ENCODE results near the gene HINFP.
"Not testable (repeated sequence)": the region's sequence is repeated elsewhere in the genome, so short reads cannot be mapped to it uniquely, and the experiment has no call there.

The HINFP gene

DNA sequence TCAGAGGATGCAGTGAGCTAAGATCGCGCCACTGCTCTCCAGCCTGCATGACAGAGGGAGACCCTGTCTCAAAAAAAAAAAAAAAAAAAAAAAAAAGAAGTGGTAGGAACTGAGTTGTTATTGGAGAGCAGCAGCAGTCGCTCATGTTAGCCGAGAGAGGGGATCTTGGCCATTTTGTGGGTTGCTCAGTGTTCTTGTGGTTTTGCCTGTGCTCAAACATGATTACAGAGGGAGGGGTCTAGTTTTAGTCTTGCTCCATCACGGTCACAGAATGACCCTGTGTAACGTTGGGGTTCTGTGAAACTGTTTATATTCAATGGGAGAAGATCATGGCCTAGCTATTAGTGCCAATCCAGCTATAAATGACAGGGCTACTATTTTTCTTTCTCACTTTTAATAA is 21.7 kb upstream of the HINFP start:
- H3K4me3 ChIP-seq (ENCODE audit: low read depth, low read length), result no peak overlapping the region

DNA sequence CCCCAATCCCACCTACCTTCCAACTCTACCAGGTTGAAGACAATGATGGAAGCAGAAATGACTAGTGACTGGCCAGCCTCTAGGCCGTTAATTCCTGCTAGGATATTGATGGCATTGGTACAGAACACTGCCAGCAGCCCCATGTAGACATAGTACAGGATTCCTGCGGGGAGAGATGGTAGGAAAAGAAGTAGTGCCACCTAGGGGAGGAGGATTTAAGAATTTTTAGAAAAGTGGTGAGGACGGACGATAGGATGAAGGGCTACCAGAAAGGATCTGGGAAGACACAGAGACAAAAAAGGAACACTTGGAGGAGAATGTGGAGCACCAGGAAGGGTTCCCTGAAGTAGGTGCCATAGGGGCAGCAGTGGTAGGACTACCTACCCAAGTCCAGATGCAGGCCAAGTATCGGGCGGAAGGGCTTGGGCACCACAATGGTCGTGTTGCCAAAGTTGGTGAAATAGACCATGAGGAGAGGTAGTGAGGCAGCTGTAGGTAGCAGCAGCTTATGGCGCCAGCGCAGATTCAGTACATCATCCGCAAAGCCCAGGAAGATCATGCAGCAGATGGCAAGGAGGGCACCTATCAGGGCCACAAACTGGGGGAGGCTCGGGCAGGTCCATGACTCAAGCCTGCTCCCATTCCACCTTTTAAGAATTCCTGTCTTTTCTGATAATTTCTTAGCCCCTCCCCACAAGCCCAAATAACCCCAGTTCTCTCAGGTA is 21.0 kb upstream of the HINFP start:
- H3K4me3 ChIP-seq (ENCODE audit: low read depth, low read length), result peak overlapping the region; percentile 94

DNA sequence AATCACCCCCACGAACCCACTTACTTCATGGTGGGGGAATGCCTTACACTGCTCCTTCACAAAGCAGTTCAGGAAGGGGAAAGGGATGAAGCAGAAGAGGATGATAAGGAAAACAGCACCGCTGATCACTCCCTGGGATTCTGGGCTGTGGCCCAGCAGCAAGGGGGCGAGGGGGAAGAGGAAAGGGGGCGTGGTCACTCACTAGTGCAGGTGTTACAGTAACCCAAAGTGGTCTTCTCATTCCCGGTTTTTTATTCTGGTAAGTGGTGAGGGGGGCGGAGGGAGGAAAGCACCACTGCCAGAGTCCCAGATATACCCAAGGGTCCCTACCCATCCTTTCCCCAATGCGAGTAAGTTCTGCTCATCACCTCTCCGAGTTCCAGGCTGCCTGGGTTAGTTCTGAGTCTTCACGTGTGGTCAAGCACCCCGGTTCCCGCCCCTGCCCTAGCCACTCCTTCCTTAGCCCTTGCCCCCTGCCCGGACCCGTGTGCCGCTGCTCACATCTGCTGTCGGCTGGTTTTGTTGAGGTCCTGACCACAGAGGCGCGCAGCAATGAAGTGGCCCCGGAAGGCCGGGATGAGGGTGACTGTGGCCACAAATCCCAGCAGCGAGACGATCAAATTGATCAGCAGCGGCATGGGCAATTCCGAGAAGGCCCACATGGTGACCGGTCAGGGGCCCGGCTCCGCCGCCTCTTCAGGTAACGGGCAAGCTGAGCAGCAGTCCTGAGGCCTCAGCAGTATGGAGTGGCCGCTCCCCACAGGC is 20.2 kb upstream of the HINFP start:
- H3K4me3 ChIP-seq (ENCODE audit: low read depth, low read length), result peak overlapping the region; percentile 94

DNA sequence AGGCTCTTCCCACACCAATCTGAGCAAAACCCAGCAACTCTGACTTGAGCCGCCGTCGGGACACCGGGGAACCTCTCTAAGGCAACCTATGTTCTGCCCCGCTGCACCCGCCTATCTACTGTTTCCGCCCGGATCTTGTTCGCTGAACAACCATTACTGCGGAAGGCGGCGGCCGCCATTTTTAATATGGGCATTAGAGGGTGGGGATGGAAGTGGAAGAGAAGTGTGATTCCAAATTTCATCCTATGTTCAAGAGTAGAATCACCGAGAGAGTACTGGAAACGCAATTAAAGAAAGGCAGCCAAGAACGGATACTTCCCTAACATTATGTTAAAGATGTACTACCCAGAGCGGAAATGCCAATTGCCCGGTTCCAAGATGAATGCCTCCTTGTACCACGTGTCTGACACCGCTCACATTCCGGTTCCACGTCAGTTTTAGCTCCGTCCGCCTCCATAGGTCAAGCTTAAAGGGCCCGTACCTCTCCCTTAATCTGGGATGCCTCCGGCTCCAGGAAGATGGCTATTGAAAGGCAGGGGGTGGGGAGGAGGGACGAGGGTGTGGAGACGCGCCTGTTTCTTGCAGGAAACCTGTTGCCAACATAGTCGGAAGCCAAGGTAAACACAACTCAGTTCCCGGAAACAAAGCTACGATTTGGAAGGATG is 19.5 kb upstream of the HINFP start, which contains the start of gene DPAGT1:
TSS of gene DPAGT1 (minus strand) at position 95 of the 665 bp plus-strand sequence. CDS start 198 bp downstream, outside the sequence.
- H3K4me3 ChIP-seq (ENCODE audit: low read depth, low read length), result peak within 1 kb of the TSS; percentile 94

DNA sequence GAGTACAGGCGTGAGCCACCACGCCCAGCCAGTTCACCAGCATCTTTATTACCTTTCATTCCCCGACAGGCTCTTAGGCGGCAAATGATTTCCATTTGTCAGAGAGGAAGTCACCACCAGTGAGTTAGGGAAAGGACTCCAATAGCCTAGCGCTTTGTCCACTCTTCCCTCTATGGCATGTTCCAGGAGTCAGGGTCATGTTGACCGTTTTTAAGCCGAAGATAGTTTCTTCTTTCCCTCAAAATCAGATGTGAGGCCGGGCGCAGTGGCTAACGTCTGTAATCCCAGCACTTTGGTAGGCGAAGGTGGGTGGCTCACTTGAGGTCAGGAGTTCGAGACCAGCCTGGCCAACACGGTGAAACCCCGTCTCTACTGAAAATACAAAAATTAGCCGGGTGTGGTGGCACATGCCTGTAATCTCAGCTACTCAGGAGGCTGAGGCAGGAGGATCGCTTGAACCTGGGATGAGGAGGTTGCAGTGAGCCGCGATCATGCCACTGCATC is 18.2 kb upstream of the HINFP start:
- H3K4me3 ChIP-seq (ENCODE audit: low read depth, low read length), result not testable (repeated sequence)

DNA sequence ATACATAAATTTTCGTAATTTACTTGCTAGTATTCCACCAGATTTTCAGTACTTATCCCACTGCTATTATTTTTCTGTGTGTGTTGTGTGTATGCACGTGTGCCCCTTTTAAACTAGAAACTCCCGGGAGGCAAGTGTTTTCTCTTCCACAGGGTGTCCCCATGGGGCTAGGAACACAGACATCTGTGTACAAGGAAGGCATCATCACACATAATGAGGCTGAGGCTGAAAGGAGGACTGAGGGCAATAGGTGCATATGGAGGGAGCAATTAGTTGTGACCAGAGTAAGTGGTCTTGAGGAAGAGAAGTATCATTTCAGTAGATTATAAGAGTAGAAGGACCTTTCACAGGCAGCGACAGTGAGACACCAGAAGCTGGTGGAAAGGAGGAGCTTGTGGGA is 17.6 kb upstream of the HINFP start:
- H3K4me3 ChIP-seq (ENCODE audit: low read depth, low read length), result no peak overlapping the region

DNA sequence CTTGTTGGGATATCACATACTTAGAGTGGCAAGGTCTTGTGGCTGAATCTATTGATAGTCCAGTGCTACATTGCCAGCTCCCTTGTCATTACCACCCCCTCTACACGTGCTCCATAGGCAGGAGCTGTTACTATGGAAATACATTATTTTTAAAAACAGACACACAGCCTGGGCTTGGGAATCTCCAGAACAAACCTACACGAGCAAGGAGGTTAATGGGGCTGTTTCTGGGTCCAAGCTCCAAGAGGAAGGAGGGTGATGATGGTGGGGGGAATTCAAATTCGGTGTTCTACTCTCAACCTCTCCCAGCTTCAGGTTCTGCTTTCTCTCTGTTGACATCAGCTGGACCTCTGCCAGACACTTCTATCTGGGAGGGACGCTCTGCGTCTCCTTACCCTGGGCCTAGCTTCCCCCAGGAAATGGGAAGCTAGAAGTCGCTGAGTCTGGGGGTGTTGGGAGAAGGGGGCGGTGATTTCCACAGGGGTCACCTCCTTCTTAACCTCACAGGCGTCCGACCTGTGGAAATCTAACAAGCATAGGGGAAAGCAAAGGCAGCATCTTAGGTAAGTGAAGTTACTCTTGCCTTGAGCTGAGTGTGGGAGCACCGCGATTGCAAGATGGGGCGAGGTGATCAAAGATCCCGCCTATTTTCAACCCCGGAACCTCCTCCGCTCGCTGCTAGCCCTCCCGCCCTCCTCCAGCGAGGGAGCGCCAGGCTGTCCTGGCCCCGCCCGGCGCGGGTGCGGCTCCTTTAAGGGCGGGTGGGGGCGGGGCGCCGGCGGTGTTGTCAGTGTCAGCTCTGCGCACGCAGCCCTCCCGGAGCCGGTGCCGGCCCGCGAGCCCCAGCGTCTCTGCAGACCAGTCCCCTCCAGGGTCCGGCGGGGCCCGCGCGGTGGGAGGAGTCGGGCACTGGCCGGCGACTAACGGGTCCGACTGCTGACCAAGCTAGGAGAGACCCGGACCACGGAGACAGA is 14.5 kb upstream of the HINFP start, which contains the start of gene C2CD2L:
TSS of gene C2CD2L (plus strand) at position 781 of the 974 bp plus-strand sequence. CDS start 398 bp downstream, outside the sequence.
- H3K4me3 ChIP-seq (ENCODE audit: low read depth, low read length), result peak within 1 kb of the TSS; percentile 67

DNA sequence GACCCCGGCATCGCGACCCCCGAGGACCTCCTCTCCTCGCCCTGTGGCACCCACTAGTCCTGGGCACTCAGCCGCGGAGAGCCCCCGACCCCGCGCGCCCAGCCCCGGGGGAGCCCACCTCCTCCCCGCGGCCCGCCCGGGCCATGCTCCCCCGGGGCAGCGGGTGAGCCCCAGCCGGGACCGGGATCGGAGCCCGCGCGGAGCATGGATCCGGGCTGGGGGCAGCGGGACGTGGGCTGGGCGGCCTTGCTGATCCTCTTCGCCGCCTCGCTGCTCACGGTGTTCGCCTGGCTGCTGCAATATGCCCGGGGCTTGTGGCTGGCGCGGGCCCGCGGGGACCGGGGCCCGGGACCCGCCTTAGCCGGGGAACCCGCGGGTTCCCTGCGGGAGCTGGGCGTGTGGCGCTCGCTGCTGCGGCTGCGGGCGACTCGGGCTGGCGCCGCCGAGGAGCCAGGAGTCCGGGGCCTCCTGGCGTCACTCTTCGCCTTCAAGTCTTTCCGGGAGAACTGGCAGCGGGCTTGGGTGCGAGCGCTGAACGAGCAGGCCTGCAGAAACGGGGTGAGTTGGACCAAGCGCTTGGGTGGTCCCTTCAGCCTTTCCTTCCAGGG is 13.7 kb upstream of the HINFP start:
- H3K4me3 ChIP-seq (ENCODE audit: low read depth, low read length), result peak overlapping the region; percentile 67

DNA sequence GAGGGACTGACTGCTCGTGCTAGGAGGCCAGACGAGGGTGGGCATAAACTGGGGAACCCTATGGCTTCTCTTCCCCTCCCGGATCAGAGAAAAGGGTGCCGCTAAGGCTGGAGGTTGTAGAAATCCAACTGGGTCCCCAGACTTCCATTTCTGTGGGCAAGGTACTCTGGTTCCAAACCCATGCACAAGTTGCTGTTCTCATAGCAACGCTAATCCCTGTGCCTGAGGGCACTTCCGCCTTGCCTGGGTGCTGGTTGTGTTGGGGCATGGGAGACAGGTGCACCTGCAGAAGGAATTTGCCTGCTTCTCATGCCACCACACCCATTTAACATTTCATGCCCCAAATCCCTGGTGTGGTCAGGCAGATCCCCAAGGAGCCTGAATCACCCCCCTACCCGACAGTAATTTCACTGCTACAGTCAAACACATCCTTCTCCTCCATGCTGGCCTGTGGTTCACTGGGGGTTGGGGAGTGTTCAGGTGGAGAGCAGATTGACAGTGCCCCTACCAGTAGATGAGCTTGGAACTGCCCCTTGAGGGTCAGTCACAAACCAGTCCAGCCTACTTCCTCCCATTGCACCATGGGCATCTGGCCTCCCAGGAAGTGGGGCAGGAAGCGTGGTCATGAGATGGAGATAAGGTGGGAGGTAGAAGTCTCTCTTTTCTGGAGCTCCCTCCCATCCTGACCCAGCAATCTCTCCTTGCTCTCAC is 13.1 kb upstream of the HINFP start:
- peak overlapping the region; percentile 67 for H3K4me3 ChIP-seq (ENCODE audit: low read depth, low read length)

DNA sequence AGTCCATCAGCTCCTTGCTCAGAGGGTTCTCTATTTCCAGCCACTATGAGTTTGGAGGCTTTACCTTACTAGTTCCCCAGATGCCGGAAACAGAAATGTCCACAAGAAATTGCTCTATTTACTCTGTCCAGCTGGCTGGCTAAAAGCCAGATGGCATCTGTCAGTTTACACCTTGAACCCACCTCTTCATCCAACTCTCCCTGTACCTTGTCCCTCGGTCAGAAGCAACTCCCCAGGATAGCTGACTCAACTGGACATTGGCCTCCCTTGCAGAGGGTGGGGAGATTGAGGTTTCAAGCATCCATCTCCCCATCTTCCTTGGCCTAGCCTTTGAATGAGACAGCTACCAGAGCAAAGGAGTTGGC is 12.5 kb upstream of the HINFP start:
- no peak overlapping the region for H3K4me3 ChIP-seq (ENCODE audit: low read depth, low read length)

DNA sequence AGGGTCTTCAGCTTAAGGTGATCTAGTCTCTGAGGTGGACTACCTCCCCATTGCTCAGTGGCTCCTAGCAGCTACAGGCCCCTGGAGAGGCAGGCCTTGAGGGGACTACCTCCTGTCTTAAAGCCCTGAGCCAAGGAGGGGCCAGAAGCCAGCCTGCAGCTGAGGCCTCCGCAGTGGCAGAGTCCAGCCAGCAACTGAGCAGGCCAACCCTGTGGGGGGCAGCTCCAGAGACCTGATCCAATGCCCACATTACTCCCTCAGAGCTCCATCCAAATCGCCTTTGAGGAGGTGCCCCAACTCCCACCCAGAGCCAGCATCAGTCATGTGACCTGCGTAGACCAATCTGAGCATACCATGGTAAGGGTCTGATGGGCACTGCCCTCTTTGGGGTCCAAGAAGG is 11.5 kb upstream of the HINFP start:
- no peak overlapping the region for H3K4me3 ChIP-seq (ENCODE audit: low read depth, low read length)

DNA sequence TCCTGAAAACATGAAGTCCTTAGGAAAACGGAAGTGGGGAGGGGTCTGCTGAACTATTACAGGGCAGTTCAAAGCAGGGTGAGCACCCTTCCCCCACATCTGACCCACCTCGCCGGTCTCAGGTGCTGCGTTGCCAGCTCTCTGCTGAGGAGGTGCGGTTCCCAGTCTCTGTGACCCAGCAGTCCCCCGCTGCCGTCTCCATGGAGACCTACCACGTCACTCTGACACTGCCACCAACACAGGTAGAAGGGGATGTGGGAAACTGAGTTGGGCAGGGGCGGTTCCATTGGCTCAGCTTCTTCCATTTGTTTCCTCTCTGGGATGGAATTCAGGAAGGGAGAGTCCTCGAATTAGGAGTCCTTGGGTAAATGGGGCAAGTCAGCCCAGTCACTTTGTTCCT is 10.9 kb upstream of the HINFP start:
- H3K4me3 ChIP-seq (ENCODE audit: low read depth, low read length), result no peak overlapping the region

DNA sequence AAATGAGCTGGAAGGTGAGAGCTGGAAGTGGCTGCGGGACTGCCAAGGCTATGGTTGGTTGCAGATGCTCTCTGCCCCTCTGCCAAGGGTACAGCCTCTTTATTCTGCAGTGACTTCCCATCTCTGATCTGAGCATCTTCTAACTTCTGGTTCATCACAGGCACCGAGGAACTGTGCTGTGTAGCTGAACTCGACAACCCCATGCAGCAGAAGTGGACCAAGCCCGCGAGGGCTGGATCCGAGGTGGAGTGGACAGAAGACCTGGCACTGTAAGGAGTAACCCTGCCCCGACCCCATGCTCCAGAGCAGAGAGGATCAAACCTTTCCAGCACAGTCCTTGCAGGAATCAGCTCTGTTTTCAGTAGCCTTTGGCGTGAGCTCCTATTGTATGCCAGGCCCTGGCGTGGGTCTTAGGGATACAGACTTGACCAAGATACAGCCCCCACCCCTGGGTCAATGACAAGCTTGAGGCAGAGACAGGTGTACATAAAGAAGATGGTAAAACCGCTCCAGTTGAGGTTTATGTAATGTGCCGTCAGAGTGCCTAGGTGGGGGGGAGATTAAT is 9.9 kb upstream of the HINFP start:
- no peak overlapping the region for H3K4me3 ChIP-seq (ENCODE audit: low read depth, low read length)

DNA sequence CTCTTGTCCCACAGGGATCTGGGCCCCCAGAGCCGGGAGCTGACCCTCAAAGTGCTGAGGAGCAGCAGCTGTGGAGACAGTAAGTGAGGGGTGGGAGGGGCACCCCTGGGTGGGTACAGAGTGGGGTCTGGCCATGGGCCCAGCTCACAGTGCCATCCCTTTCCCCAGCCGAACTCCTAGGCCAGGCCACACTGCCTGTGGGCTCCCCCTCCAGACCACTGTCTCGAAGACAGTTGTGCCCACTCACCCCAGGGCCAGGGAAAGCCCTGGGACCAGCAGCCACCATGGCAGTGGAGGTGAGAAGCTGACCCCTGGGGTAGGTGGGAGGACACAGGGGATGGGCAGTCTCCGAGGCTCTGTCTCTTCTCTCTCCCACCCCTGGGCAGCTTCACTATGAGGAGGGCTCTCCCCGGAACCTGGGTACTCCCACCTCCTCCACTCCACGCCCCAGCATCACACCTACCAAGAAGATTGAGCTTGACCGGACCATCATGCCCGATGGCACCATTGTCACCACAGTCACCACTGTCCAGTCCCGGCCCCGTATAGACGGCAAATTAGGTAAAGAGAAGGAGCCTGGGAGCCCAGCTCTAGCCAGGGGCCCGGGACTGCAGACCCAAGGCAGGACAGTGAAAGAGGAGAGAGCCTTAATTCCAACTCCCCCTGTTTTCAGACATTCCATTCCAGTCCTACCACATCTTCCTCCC is 8.9 kb upstream of the HINFP start:
- H3K4me3 ChIP-seq (ENCODE audit: low read depth, low read length), result no peak overlapping the region

DNA sequence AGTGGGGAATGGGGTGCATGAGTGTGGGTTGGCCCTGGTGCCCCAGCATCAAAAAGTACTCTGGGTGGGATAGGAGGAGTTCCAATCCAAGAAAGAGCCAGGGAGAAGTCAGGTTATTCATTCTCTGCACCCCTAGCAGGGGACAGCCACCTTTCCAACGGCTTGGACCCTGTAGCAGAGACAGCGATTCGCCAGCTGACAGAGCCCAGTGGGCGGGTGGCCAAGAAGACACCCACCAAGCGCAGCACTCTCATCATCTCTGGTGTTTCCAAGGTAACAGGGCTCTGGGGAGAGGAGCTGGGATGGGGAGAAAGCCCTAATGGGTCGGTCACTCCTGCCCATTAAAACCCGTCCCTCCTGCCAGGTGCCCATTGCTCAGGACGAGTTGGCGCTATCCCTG is 7.7 kb upstream of the HINFP start:
- H3K4me3 ChIP-seq (ENCODE audit: low read depth, low read length), result no peak overlapping the region

DNA sequence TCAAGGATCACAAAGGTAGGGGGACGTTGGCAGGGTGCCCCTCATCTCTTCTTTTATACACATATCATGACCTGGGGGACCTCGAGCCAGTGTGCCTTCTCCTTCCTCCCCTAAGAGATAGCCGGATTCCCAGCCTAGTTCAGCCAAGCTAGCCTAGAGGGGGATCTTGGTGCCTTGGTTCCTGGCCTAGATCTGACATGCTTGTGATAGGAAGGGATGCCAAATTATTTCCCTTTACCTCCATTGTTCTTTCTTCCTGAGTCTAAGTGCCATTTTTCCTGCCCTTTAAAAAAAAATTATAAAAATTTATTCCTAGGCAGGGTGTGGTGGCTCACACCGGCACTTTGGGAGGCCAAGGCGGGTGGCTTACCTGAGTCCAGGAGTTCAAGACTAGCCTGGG is 7.0 kb upstream of the HINFP start:
- no peak overlapping the region for H3K4me3 ChIP-seq (ENCODE audit: low read depth, low read length)

DNA sequence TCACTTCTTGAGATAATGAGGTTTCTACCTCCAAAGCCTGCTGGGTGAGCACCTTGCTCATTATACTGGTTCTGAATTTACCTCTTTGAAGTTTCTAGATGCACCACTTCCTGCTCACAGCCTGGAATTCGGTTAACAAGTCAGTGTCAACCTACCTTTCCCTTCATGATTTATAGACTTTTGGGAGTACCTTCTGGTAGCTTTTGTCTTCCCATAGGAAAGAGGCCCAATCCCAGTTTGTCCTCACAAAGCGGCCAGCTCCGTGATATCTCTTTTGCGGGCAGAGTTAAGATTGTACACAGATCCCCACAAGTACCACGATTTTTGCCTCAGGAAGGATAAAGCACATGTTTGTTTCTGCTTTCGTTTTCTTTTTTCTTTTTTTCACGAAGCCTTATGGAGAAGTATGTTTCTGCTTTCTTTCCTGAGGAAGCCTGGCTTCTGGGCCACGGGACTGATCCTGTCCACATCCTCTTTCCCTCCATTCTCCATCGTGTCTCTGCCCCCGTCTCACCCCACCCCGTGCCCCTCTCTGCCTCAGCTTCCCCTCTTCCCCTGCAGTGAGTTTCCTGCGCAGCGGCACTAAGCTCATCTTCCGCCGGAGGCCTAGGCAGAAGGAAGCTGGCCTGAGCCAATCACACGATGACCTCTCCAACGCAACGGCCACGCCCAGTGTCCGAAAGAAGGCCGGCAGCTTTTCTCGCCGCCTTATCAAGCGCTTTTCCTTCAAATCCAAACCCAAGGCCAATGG is 5.7 kb upstream of the HINFP start:
- H3K4me3 ChIP-seq (ENCODE audit: low read depth, low read length), result no peak overlapping the region

DNA sequence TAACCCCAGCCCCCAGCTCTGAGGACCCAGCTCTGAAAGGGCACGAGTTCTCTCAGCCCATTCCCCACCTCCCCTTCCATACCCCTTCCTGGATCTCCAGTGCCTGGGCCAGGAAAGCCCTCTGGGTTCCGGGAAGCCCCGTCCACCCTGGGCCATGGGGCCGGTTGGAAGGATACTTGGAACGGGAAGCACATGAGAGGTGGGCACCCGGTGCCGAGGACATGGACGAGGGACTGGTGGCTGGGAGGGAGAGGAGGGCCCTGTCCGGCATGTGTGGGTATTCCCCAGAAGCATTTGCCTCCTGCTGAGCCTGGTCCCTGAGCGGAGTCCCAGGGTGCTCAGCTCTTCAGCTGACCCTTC is 5.2 kb upstream of the HINFP start:
- H3K4me3 ChIP-seq (ENCODE audit: low read depth, low read length), result no peak overlapping the region

Data from iPS-11a (cell line).